ENCODE data around the gene INCA1.

Gene INCA1

GRCh38 chr17:4940555-4941318 lies 56.6 kb downstream of the INCA1 start:
- TF ChIP-seq PAX5 (IDR thresholded peaks at IDR 0.05; ENCODE audit: insufficient read depth, low read length, severe bottlenecking) (no peak), TAF1 (IDR thresholded peaks at IDR 0.05; ENCODE audit: low read depth, low read length) (no peak), POLR2AphosphoS5 (IDR thresholded peaks at IDR 0.05; ENCODE audit: low read depth, low read length) (no peak; the same call in 1 of the 2 replicates), SPI1 (IDR thresholded peaks at IDR 0.05; ENCODE audit: low read depth, low read length) (no peak), POLR2A (IDR thresholded peaks at IDR 0.05; ENCODE audit: low read depth, low read length) (no peak), POU2F2 (IDR thresholded peaks at IDR 0.05; ENCODE audit: low read depth, low read length) (no peak; the same call in 1 of the 2 replicates)
- FAIRE-seq (peak; percentile 76), DNase-seq (ENCODE audit: insufficient read length, low spot score) (no peak)

GRCh38 chr17:4939796-4940554 lies 57.3 kb downstream of the INCA1 start, which contains the start of the genes RNF167 and SLC25A11:
Gene RNF167 (plus strand): TSS chr17:4940268. CDS start chr17:4940910, 642 bp downstream.
Gene SLC25A11 (minus strand): TSS chr17:4940046. CDS start chr17:4939910, 136 bp downstream.
- DNase-seq (ENCODE audit: insufficient read length, low spot score) (peak; percentile 92), FAIRE-seq (peak; percentile 100)
- TF ChIP-seq PAX5 (IDR thresholded peaks at IDR 0.05; ENCODE audit: insufficient read depth, low read length, severe bottlenecking) (no peak), POU2F2 (IDR thresholded peaks at IDR 0.05; ENCODE audit: low read depth, low read length) (no peak), POLR2A (IDR thresholded peaks at IDR 0.05; ENCODE audit: low read depth, low read length) (peak; percentile 80), POLR2AphosphoS5 (IDR thresholded peaks at IDR 0.05; ENCODE audit: low read depth, low read length) (peak; percentile 64; the same call in 1 of the 2 replicates), SPI1 (IDR thresholded peaks at IDR 0.05; ENCODE audit: low read depth, low read length) (no peak), TAF1 (IDR thresholded peaks at IDR 0.05; ENCODE audit: low read depth, low read length) (peak; percentile 87)

- no peak for DNase-seq (ENCODE audit: insufficient read length, low spot score)
- no peak for FAIRE-seq
- TF ChIP-seq TAF1 (IDR thresholded peaks at IDR 0.05; ENCODE audit: low read depth, low read length) (no peak), PAX5 (IDR thresholded peaks at IDR 0.05; ENCODE audit: insufficient read depth, low read length, severe bottlenecking) (no peak), POLR2AphosphoS5 (IDR thresholded peaks at IDR 0.05; ENCODE audit: low read depth, low read length) (no peak), POLR2A (IDR thresholded peaks at IDR 0.05; ENCODE audit: low read depth, low read length) (no peak), POU2F2 (IDR thresholded peaks at IDR 0.05; ENCODE audit: low read depth, low read length) (no peak), SPI1 (IDR thresholded peaks at IDR 0.05; ENCODE audit: low read depth, low read length) (no peak)
These were observed 57.9 kb downstream of the INCA1 start for GRCh38 chr17:4939546-4939795.

GRCh38 chr17:4938688-4939545 lies 58.4 kb downstream of the INCA1 start:
- no peak for TF ChIP-seq PAX5 (IDR thresholded peaks at IDR 0.05; ENCODE audit: insufficient read depth, low read length, severe bottlenecking)
- TF ChIP-seq POLR2AphosphoS5 (IDR thresholded peaks at IDR 0.05; ENCODE audit: low read depth, low read length), result no peak
- TF ChIP-seq POU2F2 (IDR thresholded peaks at IDR 0.05; ENCODE audit: low read depth, low read length), result no peak
- no peak for TF ChIP-seq TAF1 (IDR thresholded peaks at IDR 0.05; ENCODE audit: low read depth, low read length)
- TF ChIP-seq SPI1 (IDR thresholded peaks at IDR 0.05; ENCODE audit: low read depth, low read length), result no peak
- TF ChIP-seq POLR2A (IDR thresholded peaks at IDR 0.05; ENCODE audit: low read depth, low read length), result no peak
- FAIRE-seq, result peak; percentile 75
- no peak for DNase-seq (ENCODE audit: insufficient read length, low spot score)

Data from GM12891 (cell line).